DOHH2 (cell line): ENCODE results near the gene PIGH.

Experiments used
- H3F3A ChIP-seq: fragments of 200-600 bp; sonication (generic), shearing (Covaris generic); 2 replicates; pipeline ENCODE4 v1.6.0; 2016; ENCODE audit warnings: antibody characterized with exemption, mild to moderate bottlenecking; ENCODE audit not compliant: control insufficient read depth, insufficient read depth
- H3K27ac ChIP-seq: fragments of 200-600 bp; sonication (generic); 2 replicates; pipeline ENCODE4 v1.5.1; 2014; ENCODE audit warnings: low read depth, mild to moderate bottlenecking, low read length, moderate library complexity
- H3K27me3 ChIP-seq: fragments of 200-600 bp; sonication (generic); 2 replicates; pipeline ENCODE4 v1.6.1; 2014; ENCODE audit warnings: mild to moderate bottlenecking, low read length, mixed read lengths; ENCODE audit not compliant: control insufficient read depth
- H3K36me3 ChIP-seq: fragments of 200-600 bp; sonication (generic); 2 replicates; pipeline ENCODE4 v1.6.1; 2014; ENCODE audit warnings: mild to moderate bottlenecking, low read length, moderate library complexity, mixed read lengths; ENCODE audit not compliant: control insufficient read depth
- H3K4me1 ChIP-seq: fragments of 200-600 bp; sonication (generic); 2 replicates; pipeline ENCODE4 v1.6.1; 2014; ENCODE audit warnings: mild to moderate bottlenecking, low read length, mixed read lengths; ENCODE audit not compliant: control insufficient read depth
- H3K4me2 ChIP-seq: fragments of 200-600 bp; sonication (generic); 2 replicates; pipeline ENCODE4 v1.6.0; 2014; ENCODE audit warnings: mild to moderate bottlenecking, low read length, moderate library complexity
- H3K4me3 ChIP-seq: fragments of 200-600 bp; sonication (generic); 2 replicates; pipeline ENCODE4 v1.5.1; 2014; ENCODE audit warnings: mild to moderate bottlenecking, low read length, mixed read lengths
- H3K79me2 ChIP-seq: fragments of 200-600 bp; sonication (generic); 2 replicates; pipeline ENCODE4 v1.6.1; 2014; ENCODE audit warnings: mild to moderate bottlenecking, low read length, mixed read lengths; ENCODE audit not compliant: control insufficient read depth
- H3K9me2 ChIP-seq: fragments of 200-600 bp; sonication (generic); replicated peaks from 2 replicates; pipeline ENCODE4 v1.6.1; 2014; ENCODE audit warnings: mild to moderate bottlenecking, low read length, mixed read lengths; ENCODE audit not compliant: control insufficient read depth
- H3K9me3 ChIP-seq: fragments of 200-600 bp; sonication (generic); 2 replicates; pipeline ENCODE4 v1.6.1; 2014; ENCODE audit warnings: antibody characterized with exemption, low read length, mixed read lengths; ENCODE audit not compliant: control insufficient read depth, insufficient read depth
- H4K20me1 ChIP-seq: fragments of 200-600 bp; sonication (generic); 2 replicates; pipeline ENCODE4 v1.6.0; 2014; ENCODE audit warnings: low read depth, mild to moderate bottlenecking, antibody characterized with exemption, low read length, moderate library complexity; ENCODE audit not compliant: control insufficient read depth, insufficient read depth
- CTCF ChIP-seq: fragments of 200-600 bp; sonication (generic); IDR thresholded peaks from one replicate; pipeline ENCODE4 v1.5.1; 2014; ENCODE audit warnings: antibody characterized with exemption, mild to moderate bottlenecking, low read depth, low read length; ENCODE audit not compliant: poor library complexity, severe bottlenecking
- EZH2phosphoT487 ChIP-seq: fragments of 200-600 bp; sonication (generic); IDR thresholded peaks from 2 replicates; pipeline ENCODE4 v1.6.1; 2017; ENCODE audit warnings: borderline replicate concordance, mild to moderate bottlenecking, antibody characterized with exemption, low read length, moderate library complexity, mixed read lengths

Gene PIGH

DNA sequence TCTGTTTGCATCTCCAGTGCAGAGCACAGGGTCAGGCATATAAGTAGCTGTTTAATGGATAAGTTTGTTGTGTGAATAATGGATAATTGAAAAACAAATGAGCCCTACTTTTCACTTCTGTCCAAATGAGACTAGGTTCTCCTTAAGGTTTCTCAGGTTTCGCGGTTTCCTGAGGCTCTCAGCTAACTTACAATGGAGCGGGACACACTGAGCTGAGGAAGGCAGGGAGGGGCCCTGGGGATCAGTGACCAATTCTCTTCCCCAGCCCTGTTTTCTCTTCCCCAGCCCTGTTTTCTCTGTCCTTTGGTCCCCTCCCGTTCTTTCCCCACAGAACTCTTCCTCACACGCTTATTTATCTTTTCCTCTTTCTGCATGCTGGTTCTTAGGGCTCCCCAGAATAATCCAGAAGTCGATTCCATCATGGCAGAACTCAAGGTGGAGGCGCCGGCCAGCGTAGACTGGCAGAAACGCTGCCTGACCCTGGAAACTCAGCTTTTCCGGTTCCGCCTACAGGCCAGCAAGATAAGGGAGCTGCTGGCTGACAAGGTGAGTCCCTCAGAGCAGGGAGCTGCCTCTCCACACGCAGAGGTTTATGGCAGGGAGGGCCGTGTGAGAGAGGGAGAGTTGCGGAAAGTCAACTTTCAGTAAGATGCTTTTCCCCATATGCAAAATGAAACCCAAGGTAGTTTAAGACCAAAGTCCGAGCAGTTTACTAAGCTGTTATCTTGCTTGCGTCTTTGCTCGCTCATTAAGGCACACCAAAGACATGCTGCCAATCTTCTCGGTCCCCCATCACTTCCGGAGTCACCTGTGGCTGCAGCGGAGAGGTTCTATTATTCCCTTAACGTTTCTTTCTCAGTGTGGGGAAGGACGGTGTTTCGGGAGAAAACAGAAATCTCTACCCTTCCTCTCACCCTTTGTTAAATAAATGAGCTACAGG lies 58.4 kb downstream of the PIGH start:
- Histone ChIP-seq H3K4me3 (no peak overlapping the region), H3K4me2 (no peak overlapping the region), H4K20me1 (no peaks in the 10 kb centered on the region), H3F3A (no peaks in the 10 kb centered on the region), H3K9me2 (no peaks in the 10 kb centered on the region), H3K79me2 (no peaks in the 10 kb centered on the region), H3K36me3 (no peaks in the 10 kb centered on the region), H3K4me1 (peaks cover 9% of the 10 kb centered on the region), H3K9me3 (peaks cover 8% of the 10 kb centered on the region), H3K27me3 (peaks cover 63% of the 10 kb centered on the region), H3K27ac (no peak overlapping the region)
- TF ChIP-seq EZH2phosphoT487, result no peak
- no peak for TF ChIP-seq CTCF
